Measurements from ENCODE around the gene RBMXL3.

GRCh38 chrX:115232933-115233496 lies 43.8 kb downstream of the RBMXL3 start:
- TF ChIP-seq CTCF (IDR thresholded peaks at IDR 0.05), result no peak
- no peak for TF ChIP-seq POLR2A (IDR thresholded peaks at IDR 0.05)
- TF ChIP-seq EP300 (IDR thresholded peaks at IDR 0.05; ENCODE audit: low read depth), result no peak

Measured in transverse colon (tissue), 3 donors.